Measurements from ENCODE around the gene SLITRK2. TPM values are rescaled to one million over a fixed set of nuclear protein-coding genes. Genes with fewer than 3 reads are reported as not detected.
A peak's percentile ranks its signal among the peaks of the same experiment; 100 is the strongest.

SLITRK2 gene
- total RNA-seq, 1 donor from 2014 or later: not detected

DNA sequence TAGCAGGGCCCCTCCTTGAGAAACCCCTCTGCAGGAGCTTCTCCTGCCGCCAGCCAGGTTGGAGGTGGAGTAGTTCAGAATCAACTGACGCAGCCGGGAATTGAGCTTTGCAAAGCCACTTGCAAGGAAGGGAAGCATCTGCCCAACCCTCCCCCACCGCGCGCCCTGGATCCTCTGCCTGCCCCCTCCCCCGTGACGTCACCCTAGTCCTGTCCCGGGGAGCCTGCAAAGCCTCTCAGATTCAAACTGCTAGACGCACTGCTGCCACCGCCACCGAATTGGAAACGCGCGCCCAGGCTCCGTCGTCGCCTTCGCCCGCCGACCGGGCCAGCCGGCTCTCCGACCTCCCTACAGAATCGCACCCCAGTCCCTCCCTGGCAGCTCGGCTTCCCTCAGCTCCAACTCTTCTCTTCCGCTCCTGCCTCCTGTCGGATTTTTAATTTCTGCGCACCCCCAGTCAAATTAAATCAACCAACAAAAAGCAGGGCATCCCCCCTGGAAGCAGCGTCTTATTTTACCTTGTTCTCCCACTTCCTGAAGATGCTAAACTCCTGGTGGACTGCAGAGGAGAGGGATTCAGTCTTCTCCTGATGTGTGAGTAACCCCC, 3.8 kb downstream of the SLITRK2 start:
- Histone ChIP-seq H2AFZ (ENCODE audit: low read depth, low read length) (no peak overlapping the region), H3K27me3 (ENCODE audit: insufficient read depth, low read length) (peaks cover 40% of the 10 kb centered on the region), H3K9me3 (ENCODE audit: insufficient read depth, low read depth, low read length) (no peaks in the 10 kb centered on the region), H3K4me3 (ENCODE audit: insufficient read depth, low read depth, low read length) (no peak overlapping the region), H3K36me3 (ENCODE audit: insufficient read depth, low read length) (no peaks in the 10 kb centered on the region), H3K27ac (ENCODE audit: low read depth, low read length) (no peak overlapping the region), H3K9ac (ENCODE audit: low read length) (no peak overlapping the region), H3K79me2 (ENCODE audit: insufficient read depth, low read length) (no peaks in the 10 kb centered on the region), H3K4me1 (ENCODE audit: insufficient read depth, low read length) (no peaks in the 10 kb centered on the region), H4K20me1 (ENCODE audit: insufficient read depth, low read length) (no peaks in the 10 kb centered on the region), H3K4me2 (ENCODE audit: low read length) (peak overlapping the region; percentile 59)
- TF ChIP-seq, protein P1, sequence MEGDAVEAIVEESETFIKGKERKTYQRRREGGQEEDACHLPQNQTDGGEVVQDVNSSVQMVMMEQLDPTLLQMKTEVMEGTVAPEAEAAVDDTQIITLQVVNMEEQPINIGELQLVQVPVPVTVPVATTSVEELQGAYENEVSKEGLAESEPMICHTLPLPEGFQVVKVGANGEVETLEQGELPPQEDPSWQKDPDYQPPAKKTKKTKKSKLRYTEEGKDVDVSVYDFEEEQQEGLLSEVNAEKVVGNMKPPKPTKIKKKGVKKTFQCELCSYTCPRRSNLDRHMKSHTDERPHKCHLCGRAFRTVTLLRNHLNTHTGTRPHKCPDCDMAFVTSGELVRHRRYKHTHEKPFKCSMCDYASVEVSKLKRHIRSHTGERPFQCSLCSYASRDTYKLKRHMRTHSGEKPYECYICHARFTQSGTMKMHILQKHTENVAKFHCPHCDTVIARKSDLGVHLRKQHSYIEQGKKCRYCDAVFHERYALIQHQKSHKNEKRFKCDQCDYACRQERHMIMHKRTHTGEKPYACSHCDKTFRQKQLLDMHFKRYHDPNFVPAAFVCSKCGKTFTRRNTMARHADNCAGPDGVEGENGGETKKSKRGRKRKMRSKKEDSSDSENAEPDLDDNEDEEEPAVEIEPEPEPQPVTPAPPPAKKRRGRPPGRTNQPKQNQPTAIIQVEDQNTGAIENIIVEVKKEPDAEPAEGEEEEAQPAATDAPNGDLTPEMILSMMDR (IDR thresholded peaks at IDR 0.05; ENCODE audit: insufficient read depth, low read depth, low read length): no peak
- no peak for TF ChIP-seq EZH2 (IDR thresholded peaks at IDR 0.05; ENCODE audit: insufficient read depth, low read length)
- Mint-ChIP-seq H3K4me3 (ENCODE audit: unreplicated experiment) (no peak overlapping the region), H3K4me1 (ENCODE audit: low read depth, unreplicated experiment) (no peaks in the 10 kb centered on the region), H3K36me3 (ENCODE audit: low read depth, unreplicated experiment) (no peaks in the 10 kb centered on the region), H3K27me3 (ENCODE audit: low read depth, unreplicated experiment) (peaks cover 2% of the 10 kb centered on the region), H3K27ac (ENCODE audit: unreplicated experiment) (no peak overlapping the region), H3K9me3 (ENCODE audit: unreplicated experiment) (peaks cover 10% of the 10 kb centered on the region)
- FAIRE-seq (peak; percentile 62), DNase-seq (ENCODE audit: low read depth) (no peak)

DNA sequence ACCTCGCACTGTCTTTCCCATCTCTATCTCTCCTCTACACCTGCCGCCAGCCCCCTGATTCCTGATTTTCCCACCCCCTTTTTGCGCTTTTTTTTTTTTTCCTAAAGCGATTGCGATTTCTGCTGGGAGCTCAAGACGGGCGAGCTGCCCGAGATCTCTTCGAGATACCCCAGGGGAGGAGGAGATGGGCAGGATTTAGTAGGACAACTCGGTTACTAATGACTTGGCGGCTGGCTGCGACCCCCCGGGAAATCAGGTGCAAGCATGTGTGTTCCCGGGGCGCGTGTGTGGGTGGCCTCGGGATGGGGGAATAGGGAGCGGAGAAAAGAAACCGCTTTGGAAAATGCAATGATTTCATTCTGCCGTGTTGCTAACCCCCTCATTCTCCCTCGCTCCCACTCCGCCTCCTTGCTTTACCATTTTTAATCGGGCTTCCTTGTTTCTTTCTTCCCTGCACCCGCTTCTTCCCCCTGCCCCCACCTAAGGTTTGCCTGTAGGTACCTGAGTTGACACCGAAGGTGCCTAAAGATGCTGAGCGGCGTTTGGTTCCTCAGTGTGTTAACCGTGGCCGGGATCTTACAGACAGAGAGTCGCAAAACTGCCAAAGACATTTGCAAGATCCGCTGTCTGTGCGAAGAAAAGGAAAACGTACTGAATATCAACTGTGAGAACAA, 4.4 kb downstream of the SLITRK2 start:
- H3K27ac Mint-ChIP-seq (ENCODE audit: unreplicated experiment): no peak overlapping the region
- H3K27ac ChIP-seq (ENCODE audit: low read depth, low read length): no peak overlapping the region
- H3K4me1 ChIP-seq (ENCODE audit: insufficient read depth, low read length): no peaks in the 10 kb centered on the region
- no peak overlapping the region for H3K9ac ChIP-seq (ENCODE audit: low read length)
- H3K27me3 ChIP-seq (ENCODE audit: insufficient read depth, low read length): peaks cover 34% of the 10 kb centered on the region
- H3K4me3 Mint-ChIP-seq (ENCODE audit: unreplicated experiment): no peak overlapping the region
- no peak overlapping the region for H3K4me3 ChIP-seq (ENCODE audit: insufficient read depth, low read depth, low read length)
- H3K4me2 ChIP-seq (ENCODE audit: low read length): peak overlapping the region; percentile 59
- DNase-seq (ENCODE audit: low read depth) (no peak), FAIRE-seq (no peak)
- peaks cover 6% of the 10 kb centered on the region for H3K9me3 Mint-ChIP-seq (ENCODE audit: unreplicated experiment)
- no peaks in the 10 kb centered on the region for H3K36me3 Mint-ChIP-seq (ENCODE audit: low read depth, unreplicated experiment)
- no peaks in the 10 kb centered on the region for H3K4me1 Mint-ChIP-seq (ENCODE audit: low read depth, unreplicated experiment)
- no peak overlapping the region for H2AFZ ChIP-seq (ENCODE audit: low read depth, low read length)
- no peak for TF ChIP-seq EZH2 (IDR thresholded peaks at IDR 0.05; ENCODE audit: insufficient read depth, low read length)
- no peaks in the 10 kb centered on the region for H3K36me3 ChIP-seq (ENCODE audit: insufficient read depth, low read length)
- no peaks in the 10 kb centered on the region for H3K9me3 ChIP-seq (ENCODE audit: insufficient read depth, low read depth, low read length)
- H4K20me1 ChIP-seq (ENCODE audit: insufficient read depth, low read length): no peaks in the 10 kb centered on the region
- H3K79me2 ChIP-seq (ENCODE audit: insufficient read depth, low read length): no peaks in the 10 kb centered on the region
- peaks cover 2% of the 10 kb centered on the region for H3K27me3 Mint-ChIP-seq (ENCODE audit: low read depth, unreplicated experiment)

DNA sequence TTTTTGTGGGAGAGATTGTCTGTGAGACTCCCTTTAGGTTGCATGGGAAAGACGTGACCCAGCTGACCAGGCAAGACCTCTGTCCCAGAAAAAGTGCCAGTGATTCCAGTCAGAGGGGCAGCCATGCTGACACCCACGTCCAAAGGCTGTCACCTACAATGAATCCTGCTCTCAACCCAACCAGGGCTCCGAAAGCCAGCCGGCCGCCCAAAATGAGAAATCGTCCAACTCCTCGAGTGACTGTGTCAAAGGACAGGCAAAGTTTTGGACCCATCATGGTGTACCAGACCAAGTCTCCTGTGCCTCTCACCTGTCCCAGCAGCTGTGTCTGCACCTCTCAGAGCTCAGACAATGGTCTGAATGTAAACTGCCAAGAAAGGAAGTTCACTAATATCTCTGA, 5.5 kb downstream of the SLITRK2 start:
- Mint-ChIP-seq H3K27ac (ENCODE audit: unreplicated experiment) (no peak overlapping the region), H3K36me3 (ENCODE audit: low read depth, unreplicated experiment) (no peaks in the 10 kb centered on the region), H3K4me3 (ENCODE audit: unreplicated experiment) (no peak overlapping the region), H3K4me1 (ENCODE audit: low read depth, unreplicated experiment) (no peaks in the 10 kb centered on the region), H3K9me3 (ENCODE audit: unreplicated experiment) (peaks cover 4% of the 10 kb centered on the region), H3K27me3 (ENCODE audit: low read depth, unreplicated experiment) (no peaks in the 10 kb centered on the region)
- no peaks in the 10 kb centered on the region for H4K20me1 ChIP-seq (ENCODE audit: insufficient read depth, low read length)
- H3K9ac ChIP-seq (ENCODE audit: low read length): no peak overlapping the region
- no peak for FAIRE-seq
- no peak overlapping the region for H2AFZ ChIP-seq (ENCODE audit: low read depth, low read length)
- H3K27me3 ChIP-seq (ENCODE audit: insufficient read depth, low read length): peaks cover 34% of the 10 kb centered on the region
- H3K4me3 ChIP-seq (ENCODE audit: insufficient read depth, low read depth, low read length): no peak overlapping the region
- H3K79me2 ChIP-seq (ENCODE audit: insufficient read depth, low read length): no peaks in the 10 kb centered on the region
- H3K4me2 ChIP-seq (ENCODE audit: low read length): no peak overlapping the region
- no peak for DNase-seq (ENCODE audit: low read depth)
- H3K27ac ChIP-seq (ENCODE audit: low read depth, low read length): no peak overlapping the region
- H3K9me3 ChIP-seq (ENCODE audit: insufficient read depth, low read depth, low read length): no peaks in the 10 kb centered on the region
- no peak for TF ChIP-seq EZH2 (IDR thresholded peaks at IDR 0.05; ENCODE audit: insufficient read depth, low read length)
- TF ChIP-seq, protein P1 (IDR thresholded peaks at IDR 0.05; ENCODE audit: insufficient read depth, low read depth, low read length): no peak
- H3K4me1 ChIP-seq (ENCODE audit: insufficient read depth, low read length): no peaks in the 10 kb centered on the region
- H3K36me3 ChIP-seq (ENCODE audit: insufficient read depth, low read length): no peaks in the 10 kb centered on the region

All from astrocyte (in vitro differentiated cells and primary cell).